ENCODE measurements around the gene LRP1-AS. TPM values are rescaled to one million over a fixed set of nuclear protein-coding genes. Genes with fewer than 3 reads are reported as not detected.

The LRP1-AS gene
- total and polyA plus RNA-seq, 3 donors from 2014 or later, result not detected

GRCh38 chr12:57185906-57186508 is 38.6 kb upstream of the LRP1-AS start:
- no peak for DNase-seq
- H3K27me3 ChIP-seq, result no peaks in the 10 kb centered on the region
- H3K9me3 ChIP-seq, result no peaks in the 10 kb centered on the region
- intact Hi-C loops (cut with DNase I; ENCODE audit: low total_unique reads), result no loop called here
- H3K36me3 ChIP-seq (ENCODE audit: low read depth, missing control alignments), result no peaks in the 10 kb centered on the region
- H3K4me3 ChIP-seq, result no peak overlapping the region
- peaks cover 7% of the 10 kb centered on the region for H3K4me1 ChIP-seq
- TF ChIP-seq CTCF (IDR thresholded peaks at IDR 0.05) (no peak), POLR2A (IDR thresholded peaks at IDR 0.05) (no peak)
- WGBS, 2 donors, result 80 to 91% methylated on average over 6 to 12 of the region's 12 CpGs
- H3K27ac ChIP-seq, result no peak overlapping the region

DNA sequence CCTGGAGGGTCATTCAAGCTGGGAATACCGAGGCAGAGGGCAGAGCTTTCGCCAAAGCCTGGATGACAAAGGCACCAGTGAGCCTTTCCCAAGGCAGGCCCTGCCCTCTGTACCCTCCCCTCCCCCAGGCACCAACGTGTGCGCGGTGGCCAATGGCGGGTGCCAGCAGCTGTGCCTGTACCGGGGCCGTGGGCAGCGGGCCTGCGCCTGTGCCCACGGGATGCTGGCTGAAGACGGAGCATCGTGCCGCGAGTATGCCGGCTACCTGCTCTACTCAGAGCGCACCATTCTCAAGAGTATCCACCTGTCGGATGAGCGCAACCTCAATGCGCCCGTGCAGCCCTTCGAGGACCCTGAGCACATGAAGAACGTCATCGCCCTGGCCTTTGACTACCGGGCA is 38.0 kb upstream of the LRP1-AS start:
- 89 to 96% methylated on average over 8 to 25 of the region's 25 CpGs for WGBS, 2 donors
- Histone ChIP-seq H3K27me3 (no peaks in the 10 kb centered on the region), H3K36me3 (ENCODE audit: low read depth, missing control alignments) (no peaks in the 10 kb centered on the region), H3K9me3 (no peaks in the 10 kb centered on the region), H3K27ac (no peak overlapping the region), H3K4me3 (no peak overlapping the region), H3K4me1 (peaks cover 7% of the 10 kb centered on the region)
- intact Hi-C loops (cut with DNase I; ENCODE audit: low total_unique reads), result no loop called here
- DNase-seq, result no peak
- no peak for TF ChIP-seq POLR2A (IDR thresholded peaks at IDR 0.05)
- TF ChIP-seq CTCF (IDR thresholded peaks at IDR 0.05), result no peak

DNA sequence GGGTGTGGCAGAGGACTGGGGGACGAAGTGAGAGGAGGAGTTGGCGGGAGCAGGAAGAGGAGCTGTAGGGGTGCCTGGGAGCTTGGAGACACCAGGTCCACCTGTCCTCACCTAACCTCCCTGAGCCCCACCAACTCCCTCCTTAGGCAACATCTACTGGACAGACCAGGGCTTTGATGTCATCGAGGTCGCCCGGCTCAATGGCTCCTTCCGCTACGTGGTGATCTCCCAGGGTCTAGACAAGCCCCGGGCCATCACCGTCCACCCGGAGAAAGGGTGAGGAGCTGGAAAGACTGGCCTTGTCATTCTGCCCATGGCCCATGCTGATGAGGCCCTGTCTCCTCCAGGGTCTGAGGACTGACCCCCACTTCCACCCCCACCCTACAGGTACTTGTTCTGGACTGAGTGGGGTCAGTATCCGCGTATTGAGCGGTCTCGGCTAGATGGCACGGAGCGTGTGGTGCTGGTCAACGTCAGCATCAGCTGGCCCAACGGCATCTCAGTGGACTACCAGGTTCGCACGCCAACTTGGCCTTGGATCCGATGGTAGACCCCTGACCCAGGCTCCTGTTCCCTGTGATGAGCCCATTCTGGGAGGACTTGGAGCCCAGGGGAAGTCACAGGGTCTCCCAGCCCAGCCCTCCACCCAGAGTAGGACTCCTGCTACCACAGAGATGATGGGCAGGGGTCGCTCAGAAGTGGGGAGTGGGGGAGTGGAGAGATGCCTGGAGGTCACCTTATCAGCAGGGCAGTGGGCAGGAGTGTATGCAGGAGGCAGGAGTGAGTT is 36.7 kb upstream of the LRP1-AS start:
- WGBS, 2 donors, result 91 to 95% methylated on average over 18 to 22 of the region's 22 CpGs
- peaks cover 7% of the 10 kb centered on the region for H3K4me1 ChIP-seq
- H3K4me3 ChIP-seq, result no peak overlapping the region
- no peak for DNase-seq
- intact Hi-C loops (cut with DNase I; ENCODE audit: low total_unique reads), result no loop called here
- H3K9me3 ChIP-seq, result no peaks in the 10 kb centered on the region
- TF ChIP-seq CTCF (IDR thresholded peaks at IDR 0.05) (no peak), POLR2A (IDR thresholded peaks at IDR 0.05) (no peak)
- no peaks in the 10 kb centered on the region for H3K27me3 ChIP-seq
- no peak overlapping the region for H3K27ac ChIP-seq
- H3K36me3 ChIP-seq (ENCODE audit: low read depth, missing control alignments), result no peaks in the 10 kb centered on the region

- intact Hi-C loops (cut with DNase I; ENCODE audit: low total_unique reads), result no loop called here
- WGBS, 2 donors, result 61 to 66% methylated on average over 13 of the region's 13 CpGs
- DNase-seq, result peak; percentile 85
- no peaks in the 10 kb centered on the region for H3K36me3 ChIP-seq (ENCODE audit: low read depth, missing control alignments)
- H3K9me3 ChIP-seq, result no peaks in the 10 kb centered on the region
- H3K4me3 ChIP-seq, result no peak overlapping the region
- H3K27me3 ChIP-seq, result no peaks in the 10 kb centered on the region
- no peak for TF ChIP-seq POLR2A (IDR thresholded peaks at IDR 0.05)
- peak; percentile 87 to 91 (median 89) for TF ChIP-seq CTCF (IDR thresholded peaks at IDR 0.05)
- peaks cover 7% of the 10 kb centered on the region for H3K4me1 ChIP-seq
- H3K27ac ChIP-seq, result no peak overlapping the region
Observed at GRCh38 chr12:57182918-57183575, 35.6 kb upstream of the LRP1-AS start.
